CMK (cell line): ENCODE data around the gene CDK3.
A peak's percentile ranks its signal among the peaks of the same experiment; 100 is the strongest.
"Not testable (repeated sequence)": the region's sequence is repeated elsewhere in the genome, so short reads cannot be mapped to it uniquely, and the experiment has no call there.

Experiments
- DNase-seq: peaks from one replicate; pipeline ENCODE4 v3.0.0-alpha.2; 2010; ENCODE audit warnings: low read depth

Gene CDK3

GRCh38 chr17:76000755-76001521, at the start of gene CDK3:
Gene CDK3, plus strand, starts transcription at chr17:76000855. Its CDS starts 571 bp downstream, at chr17:76001426.
- no peak for DNase-seq

- DNase-seq, result peak; percentile 48
These were observed 49.6 kb upstream of the CDK3 start for GRCh38 chr17:75950855-75951554.

- DNase-seq, result no peak
These were observed 41.4 kb upstream of the CDK3 start for GRCh38 chr17:75959051-75959838.

DNA sequence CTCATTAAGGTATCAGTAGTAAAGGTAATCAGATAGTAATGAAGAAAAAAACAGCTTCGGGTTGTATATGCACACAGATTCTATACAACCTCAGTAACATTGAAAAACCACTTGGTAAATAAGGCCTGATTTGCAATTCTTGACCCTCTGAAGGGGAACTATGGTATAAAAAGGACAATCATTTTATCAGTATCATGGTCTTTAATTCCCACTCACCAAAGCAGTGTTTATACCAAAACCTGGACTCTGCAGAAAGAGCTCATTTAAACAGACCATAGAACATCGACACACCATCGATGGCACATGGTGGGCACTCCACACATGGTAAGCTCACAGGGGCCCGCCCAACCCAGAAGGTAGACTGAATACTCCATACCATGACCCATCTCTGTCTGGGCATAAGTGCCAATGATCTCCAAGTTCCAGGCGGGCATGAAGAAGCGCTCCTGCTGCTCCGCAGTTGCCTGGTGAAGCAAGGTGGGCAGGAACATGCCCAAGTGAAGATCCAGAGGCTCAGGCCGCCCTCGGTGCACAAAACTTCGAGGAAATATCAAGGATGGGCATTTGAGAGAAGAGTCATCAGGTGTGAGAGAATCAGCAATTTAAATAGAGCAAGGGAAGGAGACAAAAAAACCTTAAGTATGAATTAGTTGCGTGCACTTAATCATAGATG, 40.7 kb upstream of the CDK3 start:
- no peak for DNase-seq

GRCh38 chr17:75965468-75965867, 35.2 kb upstream of the CDK3 start:
- no peak for DNase-seq

DNA sequence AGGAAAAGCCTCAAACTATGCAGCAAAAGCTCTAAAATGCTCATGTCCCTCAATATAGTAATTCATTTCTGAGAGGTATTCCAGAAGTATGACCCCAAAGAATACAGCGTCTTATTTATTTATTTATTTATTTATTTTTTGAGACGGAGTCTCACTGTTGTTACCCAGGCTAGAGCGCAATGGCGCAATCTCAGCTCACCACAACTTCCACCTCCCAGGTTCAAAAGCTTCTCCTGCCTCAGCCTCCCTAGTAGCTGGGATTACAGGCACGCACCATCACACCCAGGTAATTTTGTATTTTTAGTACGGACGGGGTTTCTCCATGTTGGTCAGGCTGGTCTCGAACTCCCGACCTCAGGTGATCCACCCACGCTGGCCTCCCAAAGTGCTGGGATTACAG, 31.6 kb upstream of the CDK3 start:
- DNase-seq, result not testable (repeated sequence)

- DNase-seq, result peak; percentile 79
These were observed 30.6 kb upstream of the CDK3 start for GRCh38 chr17:75970011-75970523.

DNA sequence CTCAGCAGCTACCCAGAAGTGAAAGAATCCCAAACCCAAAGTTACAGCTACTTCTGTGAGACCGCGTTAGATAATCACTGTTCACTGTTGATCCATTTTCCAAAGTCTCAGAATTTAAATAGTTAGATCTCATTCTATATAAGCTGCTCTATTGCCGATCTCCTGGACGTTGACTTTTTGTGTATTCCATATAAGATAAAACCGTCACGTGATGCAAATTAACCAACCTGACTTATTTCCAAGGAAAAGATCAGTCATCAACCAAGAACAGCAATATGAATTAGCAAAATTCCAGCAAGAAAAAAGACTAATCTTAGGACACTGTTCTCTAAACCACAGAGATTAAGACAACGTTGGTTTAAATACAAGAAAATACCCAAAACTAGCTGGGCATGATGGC, 30.0 kb upstream of the CDK3 start:
- no peak for DNase-seq

- DNase-seq, result not testable (repeated sequence)
These were observed 25.5 kb upstream of the CDK3 start for GRCh38 chr17:75975187-75975586.

DNA sequence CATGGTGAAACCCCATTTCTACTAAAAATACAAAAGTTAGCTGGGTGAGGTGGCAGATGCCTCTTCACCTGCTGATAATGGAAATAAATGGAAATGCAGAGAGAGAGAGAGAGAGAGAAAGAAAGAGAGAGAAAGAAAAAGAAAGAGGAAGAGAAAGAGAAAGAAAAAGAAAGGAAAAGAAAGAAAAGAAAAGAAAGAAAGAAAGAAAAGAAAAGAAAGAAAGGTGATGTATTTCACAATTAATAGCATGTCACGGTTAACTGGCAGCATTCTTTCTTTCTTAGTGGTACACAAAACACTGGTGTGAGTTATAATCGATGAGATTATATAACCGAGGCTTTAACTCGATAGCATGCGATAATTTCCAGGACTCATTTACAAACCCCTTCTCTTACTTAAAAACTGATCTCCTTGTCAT, 24.9 kb upstream of the CDK3 start:
- no peak for DNase-seq

GRCh38 chr17:75976175-75976848, 24.3 kb upstream of the CDK3 start:
- DNase-seq, result no peak

DNA sequence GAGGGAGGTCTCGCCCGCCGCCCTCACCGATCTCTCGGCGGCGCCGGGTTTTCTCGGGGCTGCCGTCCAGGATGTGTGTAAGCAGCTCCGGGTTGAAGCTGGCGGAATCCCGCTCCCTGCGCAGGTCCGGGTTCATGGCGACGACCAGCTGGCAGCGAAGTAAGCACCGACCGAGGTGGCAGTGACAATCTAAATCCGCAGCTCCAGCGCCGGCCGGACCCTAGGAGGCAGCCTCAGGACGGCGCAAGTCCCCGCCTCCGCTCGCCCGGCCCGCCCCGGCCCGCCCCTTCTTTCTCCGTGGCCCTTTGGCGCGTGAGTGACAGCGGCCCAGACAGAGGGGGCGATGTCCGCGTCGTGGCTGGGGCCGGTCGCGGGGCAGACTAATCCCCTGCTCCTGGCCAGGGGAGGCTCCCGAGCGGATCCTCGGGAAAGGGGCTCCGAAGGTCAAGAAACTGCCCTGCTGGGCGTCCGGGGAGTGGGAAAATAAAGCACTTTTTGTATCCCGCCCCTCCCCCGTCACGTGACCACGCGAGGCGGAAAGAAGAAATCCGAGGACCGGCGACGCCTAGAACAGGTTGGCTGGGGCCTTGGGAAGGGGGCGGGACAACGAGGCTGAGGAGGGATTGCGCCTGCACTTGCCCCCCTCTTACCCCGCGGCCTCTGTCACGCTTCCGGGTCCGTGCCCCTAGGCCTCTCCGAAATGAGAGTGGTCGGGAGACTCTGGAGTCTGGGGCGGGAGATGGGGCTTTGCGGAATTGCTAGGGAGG, 21.5 kb upstream of the CDK3 start, which contains the start of the genes ACOX1 and TEN1:
Gene ACOX1, minus strand, starts transcription at position 229 of the 767 bp plus-strand sequence. Its CDS starts 93 bp downstream, at position 136.
Gene TEN1, plus strand, starts transcription at position 303 of the 767 bp plus-strand sequence. CDS start 6,953 bp downstream, outside the sequence.
- DNase-seq, result peak; percentile 93

DNA sequence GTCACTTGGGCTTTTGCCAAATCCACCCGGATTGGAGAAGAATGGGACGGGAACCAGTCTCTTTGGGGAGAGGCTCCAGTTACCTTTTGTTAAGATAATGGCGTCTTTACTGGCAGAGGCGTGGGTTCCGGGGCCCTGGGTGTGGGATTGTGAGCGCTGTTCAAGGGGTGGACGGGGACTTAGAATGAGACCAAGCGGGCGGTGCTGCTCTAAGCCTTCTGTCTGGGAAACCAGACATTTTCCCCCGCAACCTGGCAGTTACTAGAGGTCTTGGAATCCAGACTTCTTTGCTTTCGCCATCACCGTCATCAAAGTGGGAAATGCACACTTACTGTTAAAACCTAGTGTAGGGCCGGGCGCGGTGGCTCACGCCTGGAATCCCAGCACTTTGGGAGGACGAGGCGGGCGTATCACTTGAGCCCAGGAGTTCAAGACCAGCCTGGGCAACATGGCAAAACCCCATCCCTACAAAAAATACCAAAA, 20.9 kb upstream of the CDK3 start:
- DNase-seq, result no peak

- no peak for DNase-seq
These were observed 20.3 kb upstream of the CDK3 start for GRCh38 chr17:75980188-75981018.

- DNase-seq, result no peak
These were observed 19.5 kb upstream of the CDK3 start for GRCh38 chr17:75981019-75981615.

GRCh38 chr17:75983501-75984181, 17.0 kb upstream of the CDK3 start:
- DNase-seq, result no peak

DNA sequence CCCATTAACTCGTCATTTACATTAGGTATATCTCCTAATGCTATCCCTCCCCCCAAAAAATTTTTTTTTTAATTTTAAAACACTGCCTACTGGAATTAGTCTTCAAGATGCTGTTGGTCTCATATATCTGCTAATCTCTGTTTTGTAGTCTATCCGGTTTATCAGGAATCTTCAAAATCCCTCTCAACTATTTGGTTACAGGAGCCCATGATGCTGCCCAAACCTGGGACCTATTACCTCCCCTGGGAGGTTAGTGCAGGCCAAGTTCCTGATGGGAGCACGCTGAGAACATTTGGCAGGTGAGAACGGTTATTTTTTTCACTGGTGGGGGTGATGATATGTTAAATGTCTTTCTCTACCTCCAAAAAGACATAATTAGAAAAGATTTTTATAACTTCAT, 14.7 kb upstream of the CDK3 start:
- no peak for DNase-seq

- no peak for DNase-seq
These were observed 13.6 kb upstream of the CDK3 start for GRCh38 chr17:75987041-75987440.
